ENCODE data around the gene RPL5.

The RPL5 gene

GRCh38 chr1:92820551-92820950 lies 11.3 kb upstream of the RPL5 start:
- DNase-seq = no peak

- DNase-seq = no peak
Measured at GRCh38 chr1:92822879-92823278, 9.0 kb upstream of the RPL5 start.

GRCh38 chr1:92826792-92827191 lies 5.0 kb upstream of the RPL5 start:
- no peak for DNase-seq

GRCh38 chr1:92831368-92831761 lies 475 bp upstream of the RPL5 start:
- no peak for DNase-seq

- DNase-seq = no peak
Measured at GRCh38 chr1:92832537-92833114, 786 bp downstream of the RPL5 start.

GRCh38 chr1:92833840-92834239 lies 2.0 kb downstream of the RPL5 start:
- DNase-seq = no peak

- DNase-seq = no peak
Measured at GRCh38 chr1:92834617-92835016, 2.8 kb downstream of the RPL5 start.

GRCh38 chr1:92837062-92837461 lies 5.2 kb downstream of the RPL5 start:
- DNase-seq = no peak

- DNase-seq = no peak
Measured at GRCh38 chr1:92838519-92838918, 6.7 kb downstream of the RPL5 start.

- no peak for DNase-seq
Measured at GRCh38 chr1:92839442-92839841, 7.6 kb downstream of the RPL5 start.

GRCh38 chr1:92840600-92840999 lies 8.8 kb downstream of the RPL5 start:
- DNase-seq = no peak

GRCh38 chr1:92842082-92843045 lies 10.5 kb downstream of the RPL5 start:
- DNase-seq = no peak

GRCh38 chr1:92843046-92843423 lies 11.2 kb downstream of the RPL5 start:
- no peak for DNase-seq

GRCh38 chr1:92843429-92844352 lies 11.9 kb downstream of the RPL5 start:
- DNase-seq = no peak

GRCh38 chr1:92844439-92844838 lies 12.6 kb downstream of the RPL5 start:
- no peak for DNase-seq

- no peak for DNase-seq
Measured at GRCh38 chr1:92845908-92846307, 14.1 kb downstream of the RPL5 start.

GRCh38 chr1:92848201-92848600 lies 16.4 kb downstream of the RPL5 start:
- DNase-seq = no peak

GRCh38 chr1:92850019-92850418 lies 18.2 kb downstream of the RPL5 start:
- DNase-seq = no peak

GRCh38 chr1:92851729-92852128 lies 19.9 kb downstream of the RPL5 start:
- no peak for DNase-seq

GRCh38 chr1:92853299-92853698 lies 21.5 kb downstream of the RPL5 start:
- DNase-seq = no peak

GRCh38 chr1:92854101-92854785 lies 22.4 kb downstream of the RPL5 start:
- no peak for DNase-seq

GRCh38 chr1:92855236-92855635 lies 23.4 kb downstream of the RPL5 start:
- no peak for DNase-seq

GRCh38 chr1:92857817-92858216 lies 26.0 kb downstream of the RPL5 start:
- no peak for DNase-seq

Data from activated T-cell treated with anti-CD3 and anti-CD28 coated beads, Interleukin-2, amount 50 U/mL, for 1 hour (primary cell).